Measurements from ENCODE around the gene MRGPRX2. TPM values are rescaled to one million over a fixed set of nuclear protein-coding genes. Genes with fewer than 3 reads are reported as not detected.

Gene MRGPRX2
- not detected for total RNA-seq

DNA sequence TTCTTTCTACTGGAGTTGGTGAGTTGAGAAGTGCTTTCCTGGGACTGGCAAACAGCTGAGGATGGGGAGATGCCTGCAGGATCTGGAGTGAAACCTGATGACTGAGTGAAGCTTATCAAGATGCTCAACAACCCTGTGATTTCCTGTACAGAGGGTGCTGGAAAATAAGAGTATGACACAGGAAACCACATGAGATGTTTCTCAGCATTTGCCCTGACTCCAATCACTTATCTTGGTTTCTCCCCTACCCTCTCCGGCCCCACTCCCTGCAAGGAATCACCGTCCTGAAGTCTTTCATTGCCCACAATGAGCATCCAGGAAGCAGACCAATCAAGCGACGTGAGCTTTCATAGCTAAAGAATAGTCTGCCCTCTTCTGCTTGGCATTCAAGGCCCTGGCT, at the start of gene MRGPRX2:
Gene MRGPRX2 (minus strand): TSS at position 89 of the 400 bp plus-strand sequence. CDS start 4,315 bp downstream, outside the sequence.

Other genes with a start within 250 kb of the MRGPRX2 start
- gene MRGPRX1, start 121.3 kb downstream of the MRGPRX2 start, total RNA-seq, result not detected
- gene ZDHHC13, start 56.5 kb upstream of the MRGPRX2 start, total RNA-seq, result 10 to 100 TPM; 20.0 to 24.7 TPM
- gene CSRP3, start 141.3 kb upstream of the MRGPRX2 start, total RNA-seq, result not detected
- 10 to 100 TPM; 33.7 to 35.5 TPM for gene E2F8, start 180.2 kb upstream of the MRGPRX2 start, total RNA-seq